ENCODE results near the gene PHF10. TPM values are rescaled to one million over a fixed set of nuclear protein-coding genes. Genes with fewer than 3 reads are reported as not detected.

PHF10 gene
- total RNA-seq, 2 donors from 2014 or later: 82.5 to 82.8 TPM

- no peaks in the 10 kb centered on the region for H3K9me3 ChIP-seq (ENCODE audit: control insufficient read depth, low read length)
- Mint-ChIP-seq H3K36me3 (ENCODE audit: low read depth) (no peaks in the 10 kb centered on the region), H3K9me3 (no peaks in the 10 kb centered on the region), H3K27me3 (ENCODE audit: insufficient read depth) (no peaks in the 10 kb centered on the region), H3K4me1 (peaks cover 26% of the 10 kb centered on the region), H3K27ac (no peak overlapping the region), H3K4me3 (peak overlapping the region; percentile 76)
- no peaks in the 10 kb centered on the region for H3K36me3 ChIP-seq (ENCODE audit: control insufficient read depth, insufficient read depth, low read length)
- peak overlapping the region; percentile 86 for H3K4me3 ChIP-seq (ENCODE audit: low read length)
- 71% methylated on average over 1 of the region's 1 CpG; no CpG with 5 or more reads in 1 of the 2 experiments for WGBS, 2 experiments (ENCODE audit: insufficient coverage in 1 of 2, insufficient read length in 1 of 2)
- H3K27ac ChIP-seq (ENCODE audit: low read depth, low read length): no peak overlapping the region
- DNase-seq: no peak
- H3K9ac ChIP-seq (ENCODE audit: extremely low read depth, low read length, poor library complexity, severe bottlenecking): no peak overlapping the region
- H3K27me3 ChIP-seq (ENCODE audit: control insufficient read depth, insufficient read depth, low read length, poor library complexity, severe bottlenecking): no peaks in the 10 kb centered on the region
- H3K4me1 ChIP-seq (ENCODE audit: control insufficient read depth, insufficient read depth, low read length): peaks cover 2% of the 10 kb centered on the region
- no peak for TF ChIP-seq CTCF (conservative IDR thresholded peaks at IDR 0.05)
Measured at GRCh38 chr6:169726049-169726400, 1.7 kb upstream of the PHF10 start.

GRCh38 chr6:169725125-169726048 lies 1.1 kb upstream of the PHF10 start:
- H3K27ac ChIP-seq (ENCODE audit: low read depth, low read length): peak overlapping the region; percentile 96
- H3K27me3 ChIP-seq (ENCODE audit: control insufficient read depth, insufficient read depth, low read length, poor library complexity, severe bottlenecking): no peaks in the 10 kb centered on the region
- peaks cover 26% of the 10 kb centered on the region for H3K4me1 Mint-ChIP-seq
- no peaks in the 10 kb centered on the region for H3K27me3 Mint-ChIP-seq (ENCODE audit: insufficient read depth)
- H3K36me3 ChIP-seq (ENCODE audit: control insufficient read depth, insufficient read depth, low read length): peaks cover 5% of the 10 kb centered on the region
- no peak for TF ChIP-seq CTCF (conservative IDR thresholded peaks at IDR 0.05)
- no peaks in the 10 kb centered on the region for H3K9me3 ChIP-seq (ENCODE audit: control insufficient read depth, low read length)
- H3K9me3 Mint-ChIP-seq: no peaks in the 10 kb centered on the region
- peak; percentile 82 for DNase-seq
- H3K4me1 ChIP-seq (ENCODE audit: control insufficient read depth, insufficient read depth, low read length): peaks cover 2% of the 10 kb centered on the region
- peak overlapping the region; percentile 86 for H3K4me3 ChIP-seq (ENCODE audit: low read length)
- WGBS, 2 experiments (ENCODE audit: insufficient coverage in 1 of 2, insufficient read length in 1 of 2): 18 to 24% methylated on average over 14 to 29 of the region's 29 CpGs
- H3K36me3 Mint-ChIP-seq (ENCODE audit: low read depth): peaks cover 1% of the 10 kb centered on the region
- peak overlapping the region; percentile 98 for H3K27ac Mint-ChIP-seq
- H3K4me3 Mint-ChIP-seq: peak overlapping the region; percentile 76
- peak overlapping the region; percentile 97 for H3K9ac ChIP-seq (ENCODE audit: extremely low read depth, low read length, poor library complexity, severe bottlenecking)

- Histone ChIP-seq H3K36me3 (ENCODE audit: control insufficient read depth, insufficient read depth, low read length) (peaks cover 16% of the 10 kb centered on the region), H3K27ac (ENCODE audit: low read depth, low read length) (peak overlapping the region; percentile 82), H3K4me1 (ENCODE audit: control insufficient read depth, insufficient read depth, low read length) (peaks cover 2% of the 10 kb centered on the region), H3K9ac (ENCODE audit: extremely low read depth, low read length, poor library complexity, severe bottlenecking) (no peak overlapping the region), H3K27me3 (ENCODE audit: control insufficient read depth, insufficient read depth, low read length, poor library complexity, severe bottlenecking) (no peaks in the 10 kb centered on the region), H3K9me3 (ENCODE audit: control insufficient read depth, low read length) (no peaks in the 10 kb centered on the region), H3K4me3 (ENCODE audit: low read length) (no peak overlapping the region)
- H3K9me3 Mint-ChIP-seq: no peaks in the 10 kb centered on the region
- no peak for TF ChIP-seq CTCF (conservative IDR thresholded peaks at IDR 0.05)
- WGBS, 2 experiments (ENCODE audit: insufficient coverage in 1 of 2, insufficient read length in 1 of 2): 1% methylated on average over 89 of the region's 89 CpGs; no CpG with 5 or more reads in 1 of the 2 experiments
- no peak for DNase-seq
- peaks cover 7% of the 10 kb centered on the region for H3K36me3 Mint-ChIP-seq (ENCODE audit: low read depth)
- no peaks in the 10 kb centered on the region for H3K27me3 Mint-ChIP-seq (ENCODE audit: insufficient read depth)
- peak overlapping the region; percentile 76 for H3K4me3 Mint-ChIP-seq
- peaks cover 26% of the 10 kb centered on the region for H3K4me1 Mint-ChIP-seq
- H3K27ac Mint-ChIP-seq: no peak overlapping the region
Measured at GRCh38 chr6:169723991-169724493, 258 bp downstream of the PHF10 start.
